IMR-90 (cell line): ENCODE results near the gene BAIAP2. TPM values are rescaled to one million over a fixed set of nuclear protein-coding genes. Genes with fewer than 3 reads are reported as not detected.

Experiments used
- ATAC-seq: fragments of 200-7000 bp; cut with Tn5 transposase; 2 replicates; pipeline ENCODE4 v1.9.1; 2020; ENCODE audit warnings: low read depth, mild to moderate bottlenecking, moderate library complexity
- BruUV-seq: library from RNA; stranded (reverse); fragments of 400-500 nt; replicated peaks from 2 replicates; lab custom pipeline; 2021; lab: Mats Ljungman, UMichigan
- CTCF ChIA-PET: fragments of 300-600 bp; formaldehyde crosslinking; extraction: SDS; loops from one replicate; lab custom pipeline; 2021; ENCODE audit warnings: antibody characterized with exemption; lab: Yijun Ruan, JAX
- POLR2A ChIA-PET: fragments of 300-600 bp; sonication (Branson Sonifier 250); formaldehyde crosslinking; loops from one replicate; lab custom pipeline; 2022; ENCODE audit warnings: antibody characterized with exemption; ENCODE audit not compliant: unreplicated experiment; lab: Charles Lee
- DNase-seq: peaks from one replicate; pipeline ENCODE4 v3.0.0; 2013
- H2AFZ ChIP-seq: replicated peaks from 2 replicates; pipeline ENCODE3; 2013; ENCODE audit warnings: low read length, mild to moderate bottlenecking; ENCODE audit not compliant: poor library complexity
- H2AK5ac ChIP-seq: 2 replicates; pipeline ENCODE4 v1.6.1; 2013; ENCODE audit warnings: low read depth, low read length, inconsistent platforms
- H2AK9ac ChIP-seq: replicated peaks from 2 replicates; pipeline ENCODE3; 2013; ENCODE audit warnings: mild to moderate bottlenecking, low read depth, low read length, moderate library complexity; ENCODE audit not compliant: poor library complexity
- H2BK120ac ChIP-seq: 2 replicates; pipeline ENCODE4 v1.6.1; 2013; ENCODE audit warnings: low read depth, low read length, inconsistent platforms
- H2BK15ac ChIP-seq: 3 replicates; pipeline ENCODE4 v1.6.1; 2013; ENCODE audit warnings: low read depth, low read length, inconsistent platforms
- H2BK20ac ChIP-seq: 2 replicates; pipeline ENCODE4 v1.6.1; 2013; ENCODE audit warnings: low read depth, mild to moderate bottlenecking, inconsistent platforms, low read length, moderate library complexity
- H2BK5ac ChIP-seq: 2 replicates; pipeline ENCODE4 v1.6.1; 2013; ENCODE audit warnings: mild to moderate bottlenecking, low read depth, low read length, inconsistent platforms; ENCODE audit not compliant: poor library complexity, severe bottlenecking
- H3K14ac ChIP-seq: replicated peaks from 2 replicates; pipeline ENCODE4 v1.6.1; 2013; ENCODE audit warnings: low read depth, low read length, inconsistent platforms
- H3K18ac ChIP-seq: 2 replicates; pipeline ENCODE4 v1.6.1; 2013; ENCODE audit warnings: low read depth, low read length, control low read depth
- H3K23ac ChIP-seq: 2 replicates; pipeline ENCODE4 v1.6.1; 2013; ENCODE audit warnings: low read depth, low read length, inconsistent platforms
- H3K27ac ChIP-seq: 2 replicates; pipeline ENCODE4 v1.5.1; 2013; ENCODE audit warnings: mild to moderate bottlenecking, control low read depth, low read length; ENCODE audit not compliant: insufficient read depth
- H3K27me3 ChIP-seq: 2 replicates; pipeline ENCODE4 v1.6.1; 2013; ENCODE audit warnings: low read length; ENCODE audit not compliant: control insufficient read depth, insufficient read depth
- H3K36me3 ChIP-seq: 2 replicates; pipeline ENCODE4 v1.6.1; 2013; ENCODE audit warnings: low read length, mixed read lengths; ENCODE audit not compliant: control insufficient read depth, insufficient read depth
- H3K4ac ChIP-seq: 2 replicates; pipeline ENCODE4 v1.6.1; 2013; ENCODE audit warnings: low read depth, low read length, inconsistent platforms
- H3K4me1 ChIP-seq: 2 replicates; pipeline ENCODE4 v1.6.1; 2013; ENCODE audit warnings: low read length, mixed read lengths; ENCODE audit not compliant: control insufficient read depth, insufficient read depth
- H3K4me2 ChIP-seq: 2 replicates; pipeline ENCODE4 v1.6.1; 2013; ENCODE audit warnings: low read depth, mild to moderate bottlenecking, control low read depth, low read length, moderate library complexity
- H3K4me3 ChIP-seq: 2 replicates; pipeline ENCODE4 v1.5.1; 2013; ENCODE audit warnings: low read depth, mild to moderate bottlenecking, control low read depth, low read length, moderate library complexity; ENCODE audit not compliant: insufficient read depth
- H3K56ac ChIP-seq: 2 replicates; pipeline ENCODE4 v1.6.1; 2013; ENCODE audit warnings: low read length, inconsistent platforms; ENCODE audit not compliant: insufficient read depth; ENCODE audit errors: extremely low read depth
- H3K79me1 ChIP-seq, 2 experiments: 2 replicates each; pipeline ENCODE4 v1.6.1; 2013; ENCODE audit warnings: low read length in 2 of 2, inconsistent platforms in 1 of 2, low read depth in 1 of 2
- H3K9ac ChIP-seq: 2 replicates; pipeline ENCODE4 v1.6.1; 2013; ENCODE audit warnings: low read depth, low read length, control low read depth
- H3K9me1 ChIP-seq: 2 replicates; pipeline ENCODE4 v1.6.1; 2013; ENCODE audit warnings: low read length, inconsistent platforms; ENCODE audit not compliant: insufficient read depth
- H3K9me3 ChIP-seq: 2 replicates; pipeline ENCODE4 v1.6.1; 2013; ENCODE audit warnings: low read length; ENCODE audit not compliant: control insufficient read depth, insufficient read depth
- H4K20me1 ChIP-seq: 2 replicates; pipeline ENCODE4 v1.6.1; 2013; ENCODE audit warnings: low read length, inconsistent platforms; ENCODE audit not compliant: insufficient read depth
- H4K5ac ChIP-seq: 2 replicates; pipeline ENCODE4 v1.6.1; 2013; ENCODE audit warnings: mild to moderate bottlenecking, low read depth, low read length, control low read depth
- H4K8ac ChIP-seq, 2 experiments: 2 replicates each; pipeline ENCODE4 v1.6.1; 2013; ENCODE audit warnings: low read depth in 2 of 2, low read length in 2 of 2, control low read depth in 1 of 2, inconsistent platforms in 1 of 2
- H4K91ac ChIP-seq: 2 replicates; pipeline ENCODE4 v1.6.1; 2013; ENCODE audit warnings: low read depth, low read length, inconsistent platforms; ENCODE audit not compliant: insufficient read depth
- BHLHE40 ChIP-seq: fragments of 150-350 bp; IDR thresholded peaks from 2 replicates; pipeline ENCODE4 v1.6.1; 2016; ENCODE audit warnings: mild to moderate bottlenecking, low read depth, low read length
- FOS ChIP-seq: fragments of 150-350 bp; IDR thresholded peaks from 2 replicates; pipeline ENCODE4 v1.6.1; 2016; ENCODE audit warnings: low read depth, low read length
- MAFK ChIP-seq: IDR thresholded peaks from 2 replicates; pipeline ENCODE4 v1.6.1; 2012; ENCODE audit warnings: low read depth, low read length, improper control_type of control experiment
- MAZ ChIP-seq: IDR thresholded peaks from 2 replicates; pipeline ENCODE4 v1.6.1; 2012; ENCODE audit warnings: low read depth, mild to moderate bottlenecking, low read length, improper control_type of control experiment, moderate library complexity, borderline replicate concordance
- MXI1 ChIP-seq: IDR thresholded peaks from 2 replicates; pipeline ENCODE4 v1.6.1; 2012; ENCODE audit warnings: low read depth, mild to moderate bottlenecking, low read length, moderate library complexity, borderline replicate concordance
- NFE2L2 ChIP-seq: fragments of 150-350 bp; IDR thresholded peaks from 2 replicates; pipeline ENCODE4 v1.6.1; 2016; ENCODE audit warnings: low read depth, mild to moderate bottlenecking, low read length
- POLR2A ChIP-seq: IDR thresholded peaks from 2 replicates; pipeline ENCODE4 v1.6.1; 2012; ENCODE audit warnings: mild to moderate bottlenecking, low read depth, low read length
- RAD21 ChIP-seq: IDR thresholded peaks from 2 replicates; pipeline ENCODE4 v1.6.1; 2012; ENCODE audit warnings: low read length, improper control_type of control experiment
- RCOR1 ChIP-seq: IDR thresholded peaks from 2 replicates; pipeline ENCODE4 v1.6.1; 2012; ENCODE audit warnings: mild to moderate bottlenecking, low read length, improper control_type of control experiment; ENCODE audit not compliant: insufficient replicate concordance
- RFX5 ChIP-seq: IDR thresholded peaks from 2 replicates; pipeline ENCODE4 v1.8.0; 2012; ENCODE audit warnings: low read depth, mild to moderate bottlenecking, low read length, moderate library complexity
- SMC3 ChIP-seq: fragments of 150-350 bp; IDR thresholded peaks from 2 replicates; pipeline ENCODE4 v1.6.1; 2016; ENCODE audit warnings: low read depth, mild to moderate bottlenecking, antibody characterized with exemption, low read length, moderate library complexity
- WGBS, 2 experiments: methylation state at CpG; one replicate each; pipeline versions ENCODE4 v1.1.5 to v1.1.7; 2013; ENCODE audit warnings: missing lambda C conversion rate in 2 of 2; ENCODE audit not compliant: insufficient read length in 1 of 2; ENCODE audit errors: extremely low coverage in 2 of 2; 5-methylcytosine and 5-hydroxymethylcytosine counted together
- dilution Hi-C: fragments of 300-500 bp; cut with HindIII; formaldehyde crosslinking; loops from one replicate; pipeline ENCODE4 v1.14.3; 2018; ENCODE audit warnings: low sequenced_read_pairs; ENCODE audit not compliant: unreplicated experiment
- in situ Hi-C: fragments of 300-500 bp; cut with MboI; formaldehyde crosslinking; loops from 3 replicates; pipeline ENCODE4 v1.14.3; 2019; ENCODE audit warnings: low sequenced_read_pairs, inconsistent platforms, mixed read lengths
- intact Hi-C: fragments of 100-400 bp; cut with micrococcal nuclease; formaldehyde crosslinking; loops from 2 replicates; pipeline ENCODE4 v1.10.0; 2022
- polyA plus RNA-seq, 3 experiments: library from polyadenylated mRNA; depleted of rRNA; stranded (reverse); fragments of >200 nt; gene quantifications; 2 replicates each; pipeline ENCODE4 v1.2.3, GENCODE V29; 2012; ENCODE audit warnings: low replicate concordance in 1 of 3
- total RNA-seq: library from RNA; depleted of rRNA; stranded (reverse); fragments of >200 nt; gene quantifications from 2 replicates; pipeline ENCODE4 v1.2.3, GENCODE V29; 2012
- TF ChIP-seq, protein P1 (sequence below): conservative IDR thresholded peaks from 2 replicates; pipeline ENCODE4 v1.5.1; 2012; ENCODE audit warnings: mild to moderate bottlenecking, low read depth, low read length, improper control_type of control experiment
- TF ChIP-seq, protein P2 (sequence below): fragments of 150-350 bp; IDR thresholded peaks from 2 replicates; pipeline ENCODE4 v1.6.1; 2017; ENCODE audit warnings: mild to moderate bottlenecking, antibody characterized with exemption, low read length, low read depth
- TF ChIP-seq, protein P3 (sequence below): fragments of 150-350 bp; IDR thresholded peaks from 2 replicates; pipeline ENCODE4 v1.6.1; 2016; ENCODE audit warnings: low read depth, mild to moderate bottlenecking, low read length, moderate library complexity, borderline replicate concordance

Gene BAIAP2
- total and polyA plus RNA-seq, 2 of the 4 experiments (the other 2 are of a cell fraction), result 18.3 to 32.6 TPM

DNA sequence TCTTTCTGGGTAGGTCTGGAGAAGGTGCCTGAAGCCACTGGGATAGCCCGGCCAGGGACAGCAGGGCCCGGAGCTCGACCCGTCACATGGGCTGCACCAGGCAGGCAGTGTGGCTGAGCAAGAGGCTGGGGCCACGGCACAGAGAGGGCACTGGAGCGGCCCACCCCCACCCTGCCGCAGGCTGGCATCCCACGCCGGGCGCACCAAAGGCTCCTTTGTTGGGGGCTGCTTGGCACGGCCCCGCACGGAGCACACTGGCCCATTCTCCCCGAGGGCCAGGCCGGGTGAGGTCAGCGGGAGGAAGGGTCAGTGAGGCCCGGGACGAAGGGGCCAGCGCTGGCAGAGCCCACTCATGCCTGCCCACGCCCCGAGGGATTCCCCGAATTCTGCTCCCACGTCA, 93.8 kb downstream of the BAIAP2 start:
- BruUV-seq, result no TSS peak
- ATAC-seq (no peak), DNase-seq (no peak)
- H2BK15ac ChIP-seq, result no peak overlapping the region
- no peak overlapping the region for H3K14ac ChIP-seq
- no peak overlapping the region for H3K18ac ChIP-seq
- H3K27me3 ChIP-seq, result peaks cover 22% of the 10 kb centered on the region
- H2BK20ac ChIP-seq, result no peak overlapping the region
- H3K56ac ChIP-seq, result no peak overlapping the region
- H4K20me1 ChIP-seq, result no peaks in the 10 kb centered on the region
- no peak overlapping the region for H4K5ac ChIP-seq
- no peak overlapping the region for H3K4ac ChIP-seq
- no peaks in the 10 kb centered on the region for H3K36me3 ChIP-seq
- H3K9me1 ChIP-seq, result no peaks in the 10 kb centered on the region
- H3K4me2 ChIP-seq, result no peak overlapping the region
- H3K9ac ChIP-seq, result no peak overlapping the region
- no peak overlapping the region for H4K8ac ChIP-seq
- H2AK5ac ChIP-seq, result no peak overlapping the region
- no peak overlapping the region for H2BK5ac ChIP-seq
- H2AK9ac ChIP-seq, result no peak overlapping the region
- no peak overlapping the region for H3K4me3 ChIP-seq
- in situ Hi-C loops (no loop called here), intact Hi-C loops (no loop called here), dilution Hi-C loops (no loop called here)
- no peak overlapping the region for H4K91ac ChIP-seq
- no peak for TF ChIP-seq RCOR1
- TF ChIP-seq, protein P1, sequence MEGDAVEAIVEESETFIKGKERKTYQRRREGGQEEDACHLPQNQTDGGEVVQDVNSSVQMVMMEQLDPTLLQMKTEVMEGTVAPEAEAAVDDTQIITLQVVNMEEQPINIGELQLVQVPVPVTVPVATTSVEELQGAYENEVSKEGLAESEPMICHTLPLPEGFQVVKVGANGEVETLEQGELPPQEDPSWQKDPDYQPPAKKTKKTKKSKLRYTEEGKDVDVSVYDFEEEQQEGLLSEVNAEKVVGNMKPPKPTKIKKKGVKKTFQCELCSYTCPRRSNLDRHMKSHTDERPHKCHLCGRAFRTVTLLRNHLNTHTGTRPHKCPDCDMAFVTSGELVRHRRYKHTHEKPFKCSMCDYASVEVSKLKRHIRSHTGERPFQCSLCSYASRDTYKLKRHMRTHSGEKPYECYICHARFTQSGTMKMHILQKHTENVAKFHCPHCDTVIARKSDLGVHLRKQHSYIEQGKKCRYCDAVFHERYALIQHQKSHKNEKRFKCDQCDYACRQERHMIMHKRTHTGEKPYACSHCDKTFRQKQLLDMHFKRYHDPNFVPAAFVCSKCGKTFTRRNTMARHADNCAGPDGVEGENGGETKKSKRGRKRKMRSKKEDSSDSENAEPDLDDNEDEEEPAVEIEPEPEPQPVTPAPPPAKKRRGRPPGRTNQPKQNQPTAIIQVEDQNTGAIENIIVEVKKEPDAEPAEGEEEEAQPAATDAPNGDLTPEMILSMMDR, result no peak
- TF ChIP-seq, protein P2, sequence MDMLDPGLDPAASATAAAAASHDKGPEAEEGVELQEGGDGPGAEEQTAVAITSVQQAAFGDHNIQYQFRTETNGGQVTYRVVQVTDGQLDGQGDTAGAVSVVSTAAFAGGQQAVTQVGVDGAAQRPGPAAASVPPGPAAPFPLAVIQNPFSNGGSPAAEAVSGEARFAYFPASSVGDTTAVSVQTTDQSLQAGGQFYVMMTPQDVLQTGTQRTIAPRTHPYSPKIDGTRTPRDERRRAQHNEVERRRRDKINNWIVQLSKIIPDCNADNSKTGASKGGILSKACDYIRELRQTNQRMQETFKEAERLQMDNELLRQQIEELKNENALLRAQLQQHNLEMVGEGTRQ, result no peak
- TF ChIP-seq, protein P3, sequence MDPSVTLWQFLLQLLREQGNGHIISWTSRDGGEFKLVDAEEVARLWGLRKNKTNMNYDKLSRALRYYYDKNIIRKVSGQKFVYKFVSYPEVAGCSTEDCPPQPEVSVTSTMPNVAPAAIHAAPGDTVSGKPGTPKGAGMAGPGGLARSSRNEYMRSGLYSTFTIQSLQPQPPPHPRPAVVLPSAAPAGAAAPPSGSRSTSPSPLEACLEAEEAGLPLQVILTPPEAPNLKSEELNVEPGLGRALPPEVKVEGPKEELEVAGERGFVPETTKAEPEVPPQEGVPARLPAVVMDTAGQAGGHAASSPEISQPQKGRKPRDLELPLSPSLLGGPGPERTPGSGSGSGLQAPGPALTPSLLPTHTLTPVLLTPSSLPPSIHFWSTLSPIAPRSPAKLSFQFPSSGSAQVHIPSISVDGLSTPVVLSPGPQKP, result no peak
- TF ChIP-seq RFX5, result no peak
- no peak for TF ChIP-seq NFE2L2
- no peak for TF ChIP-seq BHLHE40
- TF ChIP-seq SMC3, result no peak
- TF ChIP-seq RAD21, result no peak
- no peak for TF ChIP-seq MAZ
- no peak for TF ChIP-seq MAFK
- TF ChIP-seq POLR2A, result no peak
- TF ChIP-seq FOS, result no peak
- TF ChIP-seq MXI1, result no peak
- H3K4me1 ChIP-seq, result no peaks in the 10 kb centered on the region
- 85% methylated on average over 16 of the region's 23 CpGs; no CpG with 5 or more reads in 1 of the 2 experiments for WGBS, 2 experiments
- H2AFZ ChIP-seq, result no peak overlapping the region
- no peak overlapping the region for H2BK120ac ChIP-seq
- no peak overlapping the region for H3K27ac ChIP-seq
- POLR2A ChIA-PET, result no interaction called here
- no peaks in the 10 kb centered on the region for H3K9me3 ChIP-seq
- CTCF ChIA-PET, result no interaction called here
- H3K23ac ChIP-seq, result no peak overlapping the region
- H3K79me1 ChIP-seq, result no peaks in the 10 kb centered on the region
